CD14-positive monocyte (primary cell): Measurements from ENCODE around the gene PSMG3. TPM values are rescaled to one million over a fixed set of nuclear protein-coding genes. Genes with fewer than 3 reads are reported as not detected.

Experiments used
- DNase-seq, 3 donors: peaks; one replicate each; pipeline ENCODE4 v3.0.0-alpha.2; 2011 to 2022
- H2AFZ ChIP-seq: 2 replicates; pipeline ENCODE4 v1.6.0; 2012; ENCODE audit warnings: mild to moderate bottlenecking, low read depth, low read length, inconsistent platforms; ENCODE audit not compliant: insufficient read depth, poor library complexity, severe bottlenecking
- H3K27ac ChIP-seq, 2 donors: 1 replicate in 1 of 2; 2 replicates in 1 of 2; pipeline ENCODE4 v1.5.1; 2012 to 2013; ENCODE audit warnings: low read length in 2 of 2, control low read depth in 1 of 2, inconsistent platforms in 1 of 2, low read depth in 1 of 2, mild to moderate bottlenecking in 1 of 2
- H3K27me3 ChIP-seq, 2 donors: one replicate each; pipeline versions ENCODE4 v1.6.0 to v1.6.1; 2011 to 2013; ENCODE audit warnings: low read length in 2 of 2; ENCODE audit not compliant: control insufficient read depth in 2 of 2, insufficient read depth in 2 of 2
- H3K36me3 ChIP-seq, 2 donors: replicated peaks in 1 of 2; 1 replicate in 1 of 2; 2 replicates in 1 of 2; pipeline versions ENCODE4 v1.5.1 to v1.6.1; 2012 to 2013; ENCODE audit warnings: low read length in 2 of 2, control low read depth in 1 of 2, inconsistent platforms in 1 of 2, mild to moderate bottlenecking in 1 of 2; ENCODE audit not compliant: insufficient read depth in 2 of 2, control insufficient read depth in 1 of 2
- H3K4me1 ChIP-seq, 2 donors: 1 replicate in 1 of 2; 2 replicates in 1 of 2; pipeline versions ENCODE4 v1.5.1 to v1.6.1; 2012 to 2013; ENCODE audit warnings: low read length in 2 of 2, control low read depth in 1 of 2, inconsistent platforms in 1 of 2, mild to moderate bottlenecking in 1 of 2, moderate library complexity in 1 of 2; ENCODE audit not compliant: insufficient read depth in 2 of 2, control insufficient read depth in 1 of 2
- H3K4me2 ChIP-seq: replicated peaks from 2 replicates; pipeline ENCODE3; 2012; ENCODE audit warnings: low read length, moderate library complexity, mild to moderate bottlenecking; ENCODE audit not compliant: poor library complexity, severe bottlenecking; ENCODE audit errors: extremely low read depth
- H3K4me3 ChIP-seq, 3 experiments: fragments of 200-600 bp in 1 of 3; sonication (generic) in 1 of 3; replicated peaks in 1 of 3; 1 replicate in 2 of 3; 2 replicates in 1 of 3; pipeline ENCODE4 v1.5.1; 2011 to 2013; ENCODE audit warnings: low read length in 3 of 3, mild to moderate bottlenecking in 3 of 3, control low read depth in 2 of 3, low read depth in 2 of 3, inconsistent platforms in 1 of 3, moderate library complexity in 1 of 3
- H3K79me2 ChIP-seq: 2 replicates; pipeline ENCODE4 v1.6.0; 2012; ENCODE audit warnings: mild to moderate bottlenecking, control low read depth, inconsistent platforms, low read length, moderate library complexity; ENCODE audit not compliant: insufficient read depth
- H3K9ac ChIP-seq: 2 replicates; pipeline ENCODE4 v1.6.0; 2017; ENCODE audit warnings: low read length, mild to moderate bottlenecking; ENCODE audit not compliant: insufficient read depth, poor library complexity, severe bottlenecking
- H3K9me3 ChIP-seq, 2 donors: replicated peaks in 1 of 2; 1 replicate in 1 of 2; 2 replicates in 1 of 2; pipeline versions ENCODE4 v1.5.1 to v1.6.1; 2012 to 2013; ENCODE audit warnings: low read length in 2 of 2, control low read depth in 1 of 2; ENCODE audit not compliant: control insufficient read depth in 1 of 2, insufficient read depth in 1 of 2
- H4K20me1 ChIP-seq: 2 replicates; pipeline ENCODE4 v1.6.0; 2012; ENCODE audit warnings: mild to moderate bottlenecking, low read length, control low read depth, moderate library complexity; ENCODE audit not compliant: insufficient read depth
- H3K27ac Mint-ChIP-seq, 7 donors: one replicate each; pipeline ENCODE4 v1.8.0; 2020; ENCODE audit warnings: mild to moderate bottlenecking in 7 of 7, mixed read lengths in 7 of 7, moderate library complexity in 6 of 7, inconsistent platforms in 2 of 7
- H3K27me3 Mint-ChIP-seq, 3 donors: one replicate each; pipeline ENCODE4 v1.8.0; 2021 to 2022; ENCODE audit warnings: low read depth in 3 of 3, mild to moderate bottlenecking in 3 of 3, mixed read lengths in 3 of 3, moderate library complexity in 3 of 3, inconsistent platforms in 1 of 3
- H3K36me3 Mint-ChIP-seq, 2 donors: one replicate each; pipeline ENCODE4 v1.8.0; 2020; ENCODE audit warnings: mixed read lengths in 2 of 2, inconsistent platforms in 1 of 2, mild to moderate bottlenecking in 1 of 2
- H3K4me1 Mint-ChIP-seq: one replicate; pipeline ENCODE4 v1.8.0; 2020; ENCODE audit warnings: mild to moderate bottlenecking, mixed read lengths
- H3K4me3 Mint-ChIP-seq, 2 donors: one replicate each; pipeline ENCODE4 v1.8.0; 2020; ENCODE audit warnings: mild to moderate bottlenecking in 2 of 2, mixed read lengths in 2 of 2, moderate library complexity in 1 of 2
- H3K9me3 Mint-ChIP-seq, 7 donors: one replicate each; pipeline ENCODE4 v1.8.0; 2020 to 2022; ENCODE audit warnings: mixed read lengths in 7 of 7, mild to moderate bottlenecking in 6 of 7, moderate library complexity in 6 of 7, inconsistent platforms in 2 of 7
- CTCF ChIP-seq: fragments of 200-600 bp; IDR thresholded peaks from one replicate; pipeline ENCODE4 v1.8.0; 2022; ENCODE audit warnings: antibody characterized with exemption, mild to moderate bottlenecking
- WGBS: methylation state at CpG from one replicate; pipeline ENCODE4 v1.1.5; 2013; ENCODE audit warnings: missing lambda C conversion rate; ENCODE audit not compliant: insufficient coverage; 5-methylcytosine and 5-hydroxymethylcytosine counted together
- intact Hi-C, 2 donors: fragments of 100-400 bp; cut with micrococcal nuclease; formaldehyde crosslinking; loops; one replicate each; pipeline versions ENCODE4 v1.15.0 to v1.15.1; 2023
- polyA plus RNA-seq, 3 donors: library from polyadenylated mRNA; depleted of rRNA in 1 of 3; unstranded in 2 of 3; stranded (reverse) in 1 of 3; fragments of 300-500 nt in 2 of 3; fragments of >200 nt in 1 of 3; fragmentation: Illumina TruSeq in 2 of 3; gene quantifications; 1 replicate in 2 of 3; 2 replicates in 1 of 3; pipeline ENCODE4 v1.2.3, GENCODE V29; 2012 to 2021

The PSMG3 gene
- polyA plus RNA-seq, 3 donors: 32.6 to 38.8 (median 34.5) TPM

- intact Hi-C loops: no loop called here
- Histone ChIP-seq H3K9ac (no peak overlapping the region), H3K27me3 (no peaks in the 10 kb centered on the region), H3K79me2 (no peaks in the 10 kb centered on the region), H3K9me3 (no peaks in the 10 kb centered on the region), H3K36me3 (no peaks in the 10 kb centered on the region), H3K4me2 (no peak overlapping the region), H3K4me3 (no peak overlapping the region), H3K4me1 (no peaks in the 10 kb centered on the region), H4K20me1 (no peaks in the 10 kb centered on the region), H3K27ac (no peak overlapping the region), H2AFZ (no peak overlapping the region)
- no peak for DNase-seq
- H3K4me3 Mint-ChIP-seq: no peak overlapping the region
- H3K36me3 Mint-ChIP-seq: no peaks in the 10 kb centered on the region
- 98% methylated on average over 15 of the region's 17 CpGs for WGBS
- peaks cover 0 to 4% (median 2%) of the 10 kb centered on the region in 3 donors for H3K27me3 Mint-ChIP-seq
- H3K9me3 Mint-ChIP-seq: peaks cover 0 to 2% (median 0%) of the 10 kb centered on the region in 7 donors
- TF ChIP-seq CTCF: no peak
- peaks cover 2% of the 10 kb centered on the region for H3K4me1 Mint-ChIP-seq
- H3K27ac Mint-ChIP-seq: no peak overlapping the region
These were observed 19.0 kb downstream of the PSMG3 start for GRCh38 chr7:1550846-1551155.

- Histone ChIP-seq H3K4me1 (no peaks in the 10 kb centered on the region), H3K27me3 (no peaks in the 10 kb centered on the region), H3K79me2 (no peaks in the 10 kb centered on the region), H3K9ac (no peak overlapping the region), H3K27ac (no peak overlapping the region), H2AFZ (no peak overlapping the region), H3K4me2 (no peak overlapping the region), H3K4me3 (no peak overlapping the region), H3K9me3 (no peaks in the 10 kb centered on the region), H4K20me1 (no peaks in the 10 kb centered on the region), H3K36me3 (no peaks in the 10 kb centered on the region)
- H3K9me3 Mint-ChIP-seq: peaks cover 0 to 2% (median 0%) of the 10 kb centered on the region in 7 donors
- DNase-seq: no peak
- no peak overlapping the region for H3K27ac Mint-ChIP-seq
- intact Hi-C loops: no loop called here
- WGBS: 98% methylated on average over 37 of the region's 42 CpGs
- H3K36me3 Mint-ChIP-seq: no peaks in the 10 kb centered on the region
- TF ChIP-seq CTCF: no peak
- no peak overlapping the region for H3K4me3 Mint-ChIP-seq
- H3K4me1 Mint-ChIP-seq: peaks cover 4% of the 10 kb centered on the region
- peaks cover 0 to 2% (median 0%) of the 10 kb centered on the region in 3 donors for H3K27me3 Mint-ChIP-seq
These were observed 19.6 kb downstream of the PSMG3 start for GRCh38 chr7:1550005-1550845.
